ENCODE measurements around the gene PLS3.
A peak's percentile ranks its signal among the peaks of the same experiment; 100 is the strongest.

The PLS3 gene

GRCh38 chrX:115602729-115603389 lies 41.9 kb downstream of the PLS3 start:
- DNase-seq (ENCODE audit: low read depth) = no peak
- no peak overlapping the region for H3K4me3 ChIP-seq (ENCODE audit: low read depth, low read length)
- TF ChIP-seq CTCF (IDR thresholded peaks at IDR 0.05; ENCODE audit: low read depth, low read length, missing control alignments) = no peak

- no peak for DNase-seq (ENCODE audit: low read depth)
- H3K4me3 ChIP-seq (ENCODE audit: low read depth, low read length) = no peak overlapping the region
- no peak for TF ChIP-seq CTCF (IDR thresholded peaks at IDR 0.05; ENCODE audit: low read depth, low read length, missing control alignments)
Observed at GRCh38 chrX:115603534-115604074, 42.6 kb downstream of the PLS3 start.

- no peak for TF ChIP-seq CTCF (IDR thresholded peaks at IDR 0.05; ENCODE audit: low read depth, low read length, missing control alignments)
- no peak for DNase-seq (ENCODE audit: low read depth)
- no peak overlapping the region for H3K4me3 ChIP-seq (ENCODE audit: low read depth, low read length)
Observed at GRCh38 chrX:115606861-115607260, 45.9 kb downstream of the PLS3 start.

GRCh38 chrX:115609621-115610020 lies 48.6 kb downstream of the PLS3 start:
- no peak overlapping the region for H3K4me3 ChIP-seq (ENCODE audit: low read depth, low read length)
- TF ChIP-seq CTCF (IDR thresholded peaks at IDR 0.05; ENCODE audit: low read depth, low read length, missing control alignments) = no peak
- DNase-seq (ENCODE audit: low read depth) = no peak

GRCh38 chrX:115616943-115617563 lies 56.1 kb downstream of the PLS3 start:
- DNase-seq (ENCODE audit: low read depth) = peak; percentile 55
- no peak for TF ChIP-seq CTCF (IDR thresholded peaks at IDR 0.05; ENCODE audit: low read depth, low read length, missing control alignments)

GRCh38 chrX:115622534-115622933 lies 61.6 kb downstream of the PLS3 start:
- DNase-seq (ENCODE audit: low read depth) = no peak
- H3K4me3 ChIP-seq (ENCODE audit: low read depth, low read length) = no peak overlapping the region
- TF ChIP-seq CTCF (IDR thresholded peaks at IDR 0.05; ENCODE audit: low read depth, low read length, missing control alignments) = no peak

More at GRCh38 chrX:115616943-115617563, 56.1 kb downstream of the PLS3 start:
- H3K4me3 ChIP-seq (ENCODE audit: low read depth, low read length) = no peak overlapping the region

Data from GM12864 (cell line).